HG02678 (cell line): ENCODE measurements around the gene PTOV1.
A peak's percentile ranks its signal among the peaks of the same experiment; 100 is the strongest.

Experiments used
- ATAC-seq: cut with Tn5 transposase; IDR thresholded peaks from one replicate; pipeline ENCODE4 v1.9.1; 2021; ENCODE audit warnings: mild to moderate bottlenecking, moderate library complexity; ENCODE audit not compliant: unreplicated experiment

The PTOV1 gene

GRCh38 chr19:49872245-49873128 lies 21.5 kb downstream of the PTOV1 start:
- no peak for ATAC-seq

DNA sequence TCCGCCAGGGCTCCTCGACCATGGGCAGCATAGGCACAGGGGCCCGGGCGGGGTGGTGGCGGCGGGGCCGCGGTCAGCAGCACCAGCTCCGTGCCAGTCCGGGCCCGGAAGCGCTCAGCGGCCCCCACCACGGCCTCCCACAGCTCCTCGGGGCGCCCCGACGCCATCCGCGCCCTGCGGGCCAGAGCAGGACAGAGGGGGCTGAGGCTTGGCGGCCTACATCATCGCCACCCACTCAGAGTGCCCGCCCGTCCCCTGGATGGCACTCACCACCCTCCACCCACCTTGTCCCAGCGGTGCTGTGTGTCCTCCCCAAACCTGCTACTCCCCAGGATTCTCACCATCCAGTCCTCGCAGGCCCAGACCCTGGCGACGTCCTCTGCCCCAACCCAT lies 22.2 kb downstream of the PTOV1 start:
- no peak for ATAC-seq

DNA sequence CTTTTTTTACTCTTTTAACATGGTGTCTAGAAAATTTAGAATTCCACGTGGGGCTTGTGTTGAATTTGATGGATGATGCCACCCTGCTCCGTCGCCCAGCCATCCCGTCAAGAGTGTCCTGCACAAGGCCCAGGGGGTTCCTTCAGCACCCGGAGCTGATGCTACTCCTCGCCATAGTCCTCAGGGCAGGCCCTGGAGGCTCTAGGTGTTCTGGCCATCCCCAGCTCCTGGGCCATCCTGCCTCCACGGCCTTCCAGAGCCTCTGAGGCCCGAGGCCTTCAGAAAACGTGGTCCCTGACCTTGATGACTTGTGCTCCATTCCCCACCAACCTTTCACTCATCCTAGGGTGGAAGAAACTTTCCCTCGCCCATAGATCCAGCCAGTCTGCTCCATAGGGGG lies 22.9 kb downstream of the PTOV1 start:
- no peak for ATAC-seq

- no peak for ATAC-seq
These were observed 23.7 kb downstream of the PTOV1 start for GRCh38 chr19:49874503-49875157.

DNA sequence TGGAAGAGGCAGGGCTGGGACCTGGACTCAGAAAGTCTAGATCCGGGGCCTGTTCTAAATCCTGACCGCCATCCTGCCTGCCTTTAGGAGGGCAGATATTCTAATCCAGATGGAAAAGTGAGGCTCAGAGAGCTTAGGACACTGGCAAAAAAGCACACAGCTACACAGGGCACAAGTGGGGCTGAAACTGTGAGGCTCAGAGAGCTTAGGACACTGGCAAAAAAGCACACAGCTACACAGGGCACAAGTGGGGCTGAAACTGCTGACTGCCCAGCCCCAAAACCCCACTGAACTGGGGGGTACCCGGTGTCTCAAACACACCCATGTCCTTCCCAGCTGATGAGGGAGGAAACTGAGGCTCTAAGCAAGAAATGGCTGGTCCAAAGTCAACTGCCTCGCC lies 24.2 kb downstream of the PTOV1 start:
- ATAC-seq: no peak

DNA sequence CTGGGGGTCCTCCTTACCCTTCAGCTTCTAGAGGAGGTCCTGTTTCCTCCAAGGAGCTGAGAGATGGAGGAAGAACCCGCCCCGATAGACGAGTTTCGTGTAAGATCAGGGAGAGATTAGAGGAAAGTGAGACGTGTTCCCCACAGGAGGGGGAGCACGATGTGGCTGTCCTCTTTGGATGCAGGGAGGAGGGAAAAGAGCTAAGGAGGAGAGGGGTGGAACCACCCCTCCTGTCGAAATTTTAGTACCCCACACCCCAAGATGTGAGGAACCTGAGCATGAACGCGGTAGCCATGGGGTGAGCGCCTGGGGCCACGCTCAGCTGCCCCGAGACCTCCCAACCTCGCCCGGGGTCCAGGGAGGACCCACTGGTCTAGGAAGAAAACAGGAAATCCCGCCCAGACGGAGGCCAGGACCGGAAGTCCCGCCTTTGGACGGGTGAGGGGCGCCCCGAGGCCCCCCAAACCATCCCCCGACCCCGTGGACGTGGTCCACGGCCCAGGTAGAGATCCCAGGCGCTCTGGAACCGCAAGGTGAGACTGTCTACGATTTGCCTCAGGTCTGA lies 25.0 kb downstream of the PTOV1 start:
- no peak for ATAC-seq

DNA sequence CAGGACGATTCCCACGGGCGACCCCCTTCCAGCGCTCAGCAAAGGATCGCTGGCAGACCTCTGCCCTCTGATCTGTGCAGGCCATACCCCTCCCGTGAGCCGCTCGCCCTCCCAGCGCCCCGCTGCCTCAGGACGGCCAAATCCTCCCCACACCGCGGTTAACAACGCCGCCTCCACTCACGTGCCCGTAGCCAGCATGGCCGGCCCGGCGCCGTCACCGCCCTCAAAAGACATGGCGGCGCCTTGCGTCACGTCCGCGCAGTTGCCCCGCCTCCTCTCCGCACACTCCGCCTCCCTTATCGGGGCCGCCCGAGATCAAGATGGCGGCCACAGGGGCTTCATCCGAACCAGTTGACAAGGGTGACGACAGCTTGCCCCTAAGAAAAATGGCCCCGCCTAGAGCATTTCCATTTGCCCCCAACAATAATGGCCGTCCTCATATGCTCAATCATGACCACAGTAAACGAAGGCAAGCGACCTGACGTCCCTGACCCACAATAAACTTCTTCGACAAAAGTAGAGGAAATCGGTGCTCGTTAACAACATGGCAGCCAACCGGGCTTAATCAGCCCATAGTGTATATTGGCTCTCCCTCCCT lies 25.6 kb downstream of the PTOV1 start:
- ATAC-seq: peak; percentile 52

DNA sequence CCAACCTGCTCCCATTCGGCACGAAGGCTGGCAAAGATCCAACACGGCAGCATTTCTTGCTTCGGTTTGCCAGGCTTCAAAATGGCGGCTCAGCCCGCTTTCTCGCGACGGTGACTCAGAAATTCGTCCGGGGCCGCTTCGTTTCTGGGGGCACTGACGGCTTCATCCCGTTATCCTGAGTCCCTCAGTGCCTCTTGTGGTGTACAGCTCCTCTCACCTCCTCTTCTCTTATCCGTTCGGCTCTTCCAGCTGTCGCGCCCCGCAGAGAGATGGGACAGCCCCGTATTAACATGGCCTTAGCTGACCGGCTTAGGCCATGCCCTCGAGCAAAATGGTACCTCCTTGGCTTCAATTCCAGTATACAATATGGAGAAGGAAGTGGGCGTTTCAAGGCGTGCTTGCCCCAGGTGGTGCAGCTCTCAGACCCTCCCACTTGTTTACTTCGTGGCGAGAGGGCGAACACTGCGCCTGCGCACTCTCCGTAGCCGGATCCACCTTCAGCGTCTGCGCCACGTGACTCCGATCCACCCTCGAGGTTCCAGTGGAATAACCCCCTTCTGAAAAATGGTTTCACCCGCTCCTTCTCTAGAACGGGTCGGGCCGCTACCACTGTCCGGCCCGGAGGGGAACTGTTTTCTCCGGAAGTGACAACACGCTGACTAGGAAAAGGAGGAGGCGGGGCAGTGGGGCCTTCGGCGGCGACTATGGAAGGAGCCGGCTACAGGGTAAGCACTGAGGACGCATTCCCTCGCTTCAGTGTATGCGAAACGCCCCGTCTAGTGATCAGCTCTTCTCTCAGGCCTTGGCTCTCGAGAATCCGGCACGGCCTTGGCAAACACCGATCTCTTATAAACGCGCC lies 26.3 kb downstream of the PTOV1 start, which contains the start of the genes AKT1S1 and TBC1D17:
Gene AKT1S1 (minus strand): TSS at position 336 of the 859 bp plus-strand sequence. CDS start 4,060 bp downstream, outside the sequence.
Gene TBC1D17 (plus strand): TSS at position 683 of the 859 bp plus-strand sequence. CDS start 22 bp downstream, at position 705.
- ATAC-seq: peak; percentile 61

DNA sequence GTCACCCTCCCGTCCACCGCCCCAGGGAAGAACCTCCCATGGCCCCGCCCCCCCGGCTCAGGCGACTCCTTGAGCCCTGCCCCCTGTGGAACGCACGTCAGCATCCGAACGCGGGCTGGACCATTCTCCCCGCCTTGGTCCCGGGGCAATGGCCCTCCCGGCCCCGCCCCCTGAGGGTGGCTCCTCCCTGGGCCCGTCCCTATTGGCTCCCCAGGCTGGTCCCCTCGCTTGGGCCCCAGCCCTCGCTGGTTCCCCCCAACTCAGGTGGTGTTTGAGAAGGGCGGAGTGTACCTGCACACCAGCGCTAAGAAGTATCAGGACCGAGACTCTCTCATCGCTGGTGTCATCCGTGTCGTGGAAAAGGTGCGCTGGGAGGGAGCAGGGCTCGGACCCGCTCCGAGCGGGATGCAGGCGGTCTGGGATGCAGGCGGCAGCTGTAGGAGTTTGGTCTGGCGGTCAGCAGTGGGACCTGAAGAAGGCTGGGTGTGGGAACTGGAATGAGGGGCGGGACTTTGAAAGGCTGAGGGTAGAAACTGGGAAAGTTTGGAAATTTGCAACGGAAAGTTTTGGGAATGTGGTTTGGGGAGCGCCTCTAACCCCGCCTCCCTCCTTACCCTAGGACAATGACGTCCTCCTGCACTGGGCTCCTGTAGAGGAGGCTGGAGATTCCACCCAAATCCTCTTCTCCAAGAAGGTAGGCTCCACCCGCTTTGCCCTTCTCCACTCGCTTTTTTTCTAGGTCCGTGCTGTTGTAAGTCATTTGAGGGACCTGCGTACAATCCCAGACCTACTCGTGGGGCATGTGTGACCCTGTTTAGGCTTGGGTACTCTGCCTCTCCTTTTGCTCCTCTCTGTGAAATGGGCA lies 27.2 kb downstream of the PTOV1 start:
- peak; percentile 42 for ATAC-seq

GRCh38 chr19:49878744-49879070 lies 27.7 kb downstream of the PTOV1 start:
- no peak for ATAC-seq

DNA sequence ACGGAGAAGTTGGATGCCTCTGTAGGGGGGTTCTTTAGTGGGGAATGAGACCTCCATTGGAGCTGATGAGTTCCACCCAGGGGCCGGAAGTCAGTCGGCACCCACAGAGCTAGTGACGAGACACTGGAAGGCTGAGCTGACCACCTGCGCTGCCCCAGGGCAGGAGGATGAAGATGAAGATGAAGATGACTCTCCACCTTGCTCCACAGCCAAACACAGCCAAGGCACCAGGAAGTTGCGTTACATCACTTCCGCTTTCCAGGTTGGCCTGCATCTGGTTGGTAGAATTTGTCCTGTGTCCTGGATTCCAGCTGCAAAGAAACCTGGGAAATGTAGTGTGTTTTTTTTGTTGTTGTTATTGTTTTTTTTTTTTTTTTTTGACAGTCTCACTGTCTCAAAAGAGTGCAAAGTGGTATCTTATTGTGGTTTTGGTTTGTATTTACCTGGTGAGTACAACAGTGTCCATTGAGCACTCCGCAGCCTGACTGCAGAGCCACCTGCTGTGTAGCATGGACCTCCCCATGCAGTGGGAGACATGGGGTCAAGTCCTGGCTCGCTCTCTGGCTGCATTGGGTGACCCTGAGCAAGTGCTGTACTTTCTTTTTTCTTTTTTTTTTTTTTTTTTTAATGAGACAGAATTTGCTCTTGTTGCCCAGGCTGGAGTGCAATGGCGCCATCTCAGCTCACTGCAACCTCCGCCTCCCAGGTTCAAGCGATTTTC lies 28.4 kb downstream of the PTOV1 start:
- no peak for ATAC-seq

- ATAC-seq: no peak
These were observed 29.4 kb downstream of the PTOV1 start for GRCh38 chr19:49880162-49880869.

GRCh38 chr19:49881186-49881585 lies 30.2 kb downstream of the PTOV1 start:
- no peak for ATAC-seq

- ATAC-seq: no peak
These were observed 30.9 kb downstream of the PTOV1 start for GRCh38 chr19:49881672-49882394.

DNA sequence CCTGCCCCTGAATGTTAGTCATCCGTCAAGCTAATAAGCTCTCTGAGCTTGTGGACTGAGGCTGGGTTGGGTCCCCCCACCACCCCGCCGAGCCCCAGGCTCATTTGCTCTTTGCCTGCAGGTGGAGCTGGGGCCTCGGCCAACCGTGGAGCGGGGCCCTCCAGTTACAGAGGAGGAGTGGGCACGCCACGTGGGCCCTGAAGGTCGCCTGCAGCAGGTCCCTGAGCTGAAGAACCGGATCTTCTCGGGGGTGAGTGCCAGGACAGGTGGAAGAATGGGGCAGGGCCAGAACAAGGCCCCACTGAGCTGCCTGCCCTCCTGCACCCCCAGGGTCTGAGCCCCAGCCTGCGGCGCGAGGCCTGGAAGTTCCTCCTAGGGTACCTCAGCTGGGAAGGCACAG lies 31.7 kb downstream of the PTOV1 start:
- ATAC-seq: no peak

GRCh38 chr19:49883094-49883493 lies 32.1 kb downstream of the PTOV1 start:
- no peak for ATAC-seq

DNA sequence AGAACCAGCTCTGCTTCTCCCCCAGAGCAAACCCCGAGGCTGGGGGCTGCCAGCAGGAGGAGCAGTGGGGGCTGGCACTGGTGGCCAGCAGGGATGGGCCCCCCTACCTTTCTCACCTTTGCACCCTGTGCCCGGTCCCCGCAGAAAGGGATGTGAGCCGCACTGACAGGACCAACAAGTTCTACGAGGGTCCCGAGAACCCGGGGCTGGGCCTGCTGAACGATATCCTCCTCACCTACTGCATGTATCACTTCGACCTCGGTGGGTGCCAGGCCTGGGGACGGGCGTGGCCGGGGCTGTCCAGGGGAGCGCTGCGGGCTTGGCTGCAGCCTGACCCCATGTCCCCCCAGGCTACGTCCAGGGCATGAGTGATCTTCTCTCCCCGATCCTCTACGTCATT lies 33.1 kb downstream of the PTOV1 start:
- no peak for ATAC-seq

DNA sequence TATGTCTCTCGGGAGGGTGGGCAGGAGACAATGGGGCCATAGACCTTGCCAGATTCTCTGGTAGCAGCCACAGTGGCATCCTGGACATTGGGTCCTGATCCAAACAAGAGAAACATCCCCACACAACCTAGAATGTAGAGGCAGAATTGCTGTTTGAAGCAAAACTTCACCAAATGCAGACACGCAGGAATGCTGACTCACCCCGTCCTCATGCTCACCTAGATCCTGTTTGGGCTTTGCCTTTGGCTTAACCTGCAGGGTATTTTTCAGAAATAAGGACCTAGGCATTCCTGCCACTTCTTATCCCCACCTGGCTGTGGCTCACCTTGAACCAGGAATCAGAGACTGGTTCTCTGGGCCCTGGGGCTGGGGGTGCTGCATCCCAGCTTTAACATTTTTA lies 33.8 kb downstream of the PTOV1 start:
- ATAC-seq: no peak
